ENCODE measurements around the gene ZDHHC11.
"Not testable (repeated sequence)": the region's sequence is repeated elsewhere in the genome, so short reads cannot be mapped to it uniquely, and the experiment has no call there.

ZDHHC11 gene

DNA sequence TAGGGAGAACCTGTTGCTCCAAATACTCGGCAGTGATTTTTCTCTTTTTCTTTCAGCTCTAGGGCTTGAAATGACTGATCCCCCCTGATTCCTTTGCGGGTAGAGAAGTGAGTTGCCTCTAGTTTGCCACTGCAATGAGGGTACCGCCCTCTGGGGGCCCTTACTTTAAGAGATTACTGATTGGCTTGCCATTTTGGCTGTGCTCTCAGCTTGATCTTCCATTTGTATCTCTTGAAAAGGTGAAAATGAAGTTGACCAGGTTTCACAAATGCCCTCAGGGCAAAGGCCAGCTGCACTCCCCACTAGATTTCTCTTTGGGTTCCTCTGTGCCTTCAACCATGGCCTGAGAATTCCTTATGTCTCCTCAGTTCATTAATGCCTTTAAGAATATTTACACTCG lies 52.8 kb downstream of the ZDHHC11 start:
- DNase-seq, result not testable (repeated sequence)

DNA sequence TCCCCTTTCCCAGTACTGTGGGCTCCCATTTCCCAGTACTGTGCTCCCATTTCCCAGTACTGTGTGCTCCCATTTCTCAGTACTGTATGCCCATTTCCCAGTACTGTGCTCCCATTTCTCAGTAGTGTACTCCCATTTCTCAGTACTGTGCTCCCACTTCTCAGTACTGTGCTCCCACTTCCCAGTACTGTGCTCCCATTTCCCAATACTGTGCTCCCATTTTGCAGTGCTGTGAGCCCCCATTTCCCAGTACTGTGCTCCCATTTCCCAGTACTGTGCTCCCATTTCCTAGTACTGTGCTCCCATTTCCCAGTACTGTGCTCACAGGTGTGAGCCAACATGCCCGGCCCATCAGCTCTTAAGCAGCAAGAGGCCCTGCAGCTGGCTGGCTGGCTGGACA lies 54.9 kb downstream of the ZDHHC11 start:
- DNase-seq, result not testable (repeated sequence)

DNA sequence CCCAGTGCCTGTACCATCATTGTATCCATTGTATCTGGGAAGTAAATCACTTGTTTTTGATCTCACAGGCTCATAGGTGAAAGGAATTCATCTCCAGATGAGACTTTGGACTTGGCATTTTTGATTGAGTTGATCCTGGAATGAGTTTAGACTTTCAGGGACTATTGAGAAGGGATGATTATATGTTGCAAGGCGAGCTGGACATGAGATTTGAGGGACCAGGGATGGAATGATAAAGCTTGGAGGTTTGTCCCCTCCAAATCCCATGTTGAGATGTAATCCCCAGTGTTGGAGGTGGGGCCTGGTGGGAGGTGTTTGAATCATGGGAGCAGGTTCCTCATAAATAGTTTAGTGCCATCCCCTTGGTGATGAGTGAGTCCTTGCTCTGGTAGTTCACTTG lies 55.8 kb downstream of the ZDHHC11 start:
- not testable (repeated sequence) for DNase-seq

DNA sequence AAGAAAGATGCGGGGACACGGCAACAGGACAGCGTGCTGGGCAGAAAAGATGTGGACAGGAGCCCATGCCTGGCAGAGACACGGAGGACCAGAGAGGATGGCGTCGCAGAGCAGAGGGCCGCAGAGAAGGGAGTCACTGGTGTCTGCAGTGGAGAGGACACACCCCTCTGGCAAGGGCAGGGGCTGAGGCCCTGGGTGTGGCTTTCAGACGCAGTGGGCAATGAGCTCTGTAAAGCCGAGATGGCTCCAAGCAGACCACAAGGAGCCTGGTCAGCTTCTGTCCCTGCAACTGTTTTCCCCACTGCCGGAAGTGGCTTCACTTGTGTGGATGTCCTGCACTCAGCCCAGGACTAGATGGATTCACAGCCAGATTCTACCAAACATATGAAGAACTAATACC lies 62.1 kb downstream of the ZDHHC11 start:
- not testable (repeated sequence) for DNase-seq

DNA sequence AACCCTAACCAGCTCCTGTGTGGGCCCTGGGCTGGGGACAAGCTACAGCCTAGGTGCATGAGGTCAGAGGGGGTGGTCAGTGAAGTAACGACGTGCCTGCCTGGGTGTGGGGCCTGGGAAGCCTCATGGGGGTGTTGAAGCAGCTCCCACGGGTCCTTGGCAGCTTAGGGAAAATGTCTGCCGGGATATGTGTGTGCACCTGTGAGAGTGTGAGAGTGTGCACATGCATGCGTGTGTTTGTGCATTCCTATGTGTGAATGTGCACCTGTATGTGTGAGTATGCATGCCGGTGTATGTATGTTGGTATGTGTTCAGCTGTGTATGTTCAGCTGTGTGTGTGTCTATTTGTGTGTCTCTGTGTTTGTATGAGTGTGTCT lies 62.9 kb downstream of the ZDHHC11 start:
- not testable (repeated sequence) for DNase-seq

DNA sequence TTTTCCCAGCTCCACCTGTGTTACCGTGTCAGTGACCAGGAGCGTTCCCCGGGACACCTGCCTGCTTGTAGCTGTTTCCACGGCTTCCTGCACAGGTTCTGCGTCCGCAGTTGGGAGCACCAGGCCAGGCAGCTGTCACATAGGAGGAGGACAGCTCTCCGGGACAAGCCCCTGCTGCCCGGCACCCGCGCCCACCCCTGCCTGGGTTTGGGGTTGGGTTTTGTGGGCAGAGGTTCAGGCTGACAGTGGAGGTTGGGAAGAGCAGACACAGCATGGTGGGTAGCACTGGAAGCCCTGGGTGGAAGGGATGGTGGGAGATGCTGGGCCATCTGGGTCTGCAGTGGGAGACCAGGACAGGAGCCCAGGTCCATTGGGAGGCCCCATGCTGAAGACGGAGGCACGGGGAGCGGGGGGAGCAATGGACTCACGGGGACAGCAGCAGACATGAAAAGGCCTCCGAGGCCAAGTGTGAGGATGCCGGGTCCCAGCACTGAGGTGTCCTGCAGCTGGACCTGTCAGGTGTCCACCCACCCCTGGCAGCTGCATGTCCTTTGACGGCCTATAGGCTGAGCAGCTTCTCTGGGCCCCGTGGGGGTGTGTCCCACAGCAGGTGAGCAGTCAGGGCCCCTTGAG lies 63.4 kb downstream of the ZDHHC11 start:
- DNase-seq, result not testable (repeated sequence)

DNA sequence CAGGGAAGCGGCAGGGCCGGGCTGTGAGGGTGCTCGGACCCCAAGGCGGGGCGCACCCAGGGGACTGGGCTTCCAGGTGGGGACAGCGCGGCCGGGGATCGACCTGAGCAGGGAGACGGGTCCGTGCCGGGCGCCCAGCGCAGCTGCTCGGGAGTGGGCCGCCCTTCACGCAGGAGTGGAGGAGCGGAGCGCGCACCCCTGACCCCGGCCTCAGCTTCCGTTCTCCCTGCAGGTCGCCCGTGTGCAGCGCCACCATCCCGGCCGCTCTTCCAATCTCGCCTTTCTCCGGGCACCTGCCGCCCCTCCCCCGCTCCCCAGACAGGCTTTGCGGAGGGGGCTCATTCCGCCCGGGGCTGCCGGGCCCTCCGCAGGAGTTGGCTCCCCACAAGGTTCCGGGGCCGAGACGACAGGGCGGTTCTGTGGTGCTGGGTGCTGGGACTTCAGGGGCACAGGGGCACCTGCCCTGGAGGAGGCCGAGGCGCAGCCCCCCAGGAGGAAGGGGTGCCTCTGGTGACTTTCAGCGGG lies 65.5 kb downstream of the ZDHHC11 start:
- not testable (repeated sequence) for DNase-seq

DNA sequence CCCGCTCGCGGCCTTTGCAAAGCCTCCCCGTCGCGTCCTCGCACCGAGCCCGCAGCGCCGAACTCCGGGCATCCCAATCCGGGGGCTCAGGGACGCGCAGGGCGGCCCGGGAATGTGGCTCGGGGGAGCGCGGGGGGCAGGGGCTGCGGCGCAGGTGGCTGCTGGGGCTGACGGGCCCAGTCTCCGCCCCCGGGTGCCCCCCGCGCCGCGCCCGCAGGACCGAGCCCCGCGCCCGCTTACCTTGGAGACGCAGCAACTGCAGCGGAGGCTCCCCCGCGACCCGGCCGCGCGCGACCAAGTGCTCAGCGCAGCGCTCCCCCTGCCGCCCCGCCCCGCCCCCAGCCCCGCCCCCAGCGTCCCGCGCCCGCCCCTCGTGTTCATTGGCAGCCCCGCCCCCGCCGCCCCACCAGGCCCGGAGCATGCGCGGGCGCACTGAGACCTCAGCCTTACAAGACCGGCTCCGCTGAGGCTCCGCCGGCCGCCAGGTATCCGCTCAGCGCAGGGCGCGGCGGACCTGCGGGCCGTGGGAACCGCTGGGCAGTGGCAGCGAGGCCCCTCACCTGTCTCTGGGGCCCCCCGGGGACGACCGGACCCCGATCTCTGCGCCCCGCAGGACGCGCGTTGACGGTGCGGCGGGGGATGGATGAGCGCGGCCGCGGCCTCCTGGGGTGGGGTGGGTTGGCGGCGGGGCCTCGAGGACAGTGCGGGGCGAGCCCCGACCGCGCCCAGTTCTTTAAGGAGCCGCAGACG lies 66.2 kb downstream of the ZDHHC11 start, which contains the start of gene ZDHHC11B:
Gene ZDHHC11B, minus strand, starts transcription at position 302 of the 750 bp plus-strand sequence. CDS start 17,810 bp downstream, outside the sequence.
- peak; percentile 92 to 94 for DNase-seq

DNA sequence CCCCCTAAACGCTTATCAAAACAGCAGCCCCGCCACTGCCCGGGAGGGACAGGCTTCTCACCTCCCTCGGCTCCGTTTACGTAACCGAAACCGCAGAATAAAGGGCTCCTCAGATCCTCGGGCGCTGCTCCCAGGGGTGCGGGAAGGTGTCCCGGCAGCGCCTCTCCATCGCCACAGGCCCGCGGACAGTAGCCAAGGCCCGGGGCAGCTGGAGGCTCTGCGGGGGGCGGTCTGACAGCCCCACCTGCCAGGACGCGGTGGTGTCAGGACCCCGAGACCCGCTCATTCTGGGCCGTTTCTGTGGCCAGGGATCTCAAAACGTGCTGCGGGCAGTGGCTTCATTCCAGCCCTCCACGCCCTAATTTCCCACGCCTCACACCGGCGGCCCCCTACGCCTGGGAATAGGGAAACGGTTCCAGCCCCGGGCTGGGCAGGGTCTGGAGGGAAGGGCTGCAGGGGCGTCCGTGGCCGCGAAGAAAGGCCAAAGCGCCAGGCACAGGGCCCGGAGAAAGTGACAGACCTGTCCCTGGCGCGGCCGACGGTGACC lies 66.8 kb downstream of the ZDHHC11 start:
- DNase-seq, result peak in 1 of 2 donors; percentile 24

DNA sequence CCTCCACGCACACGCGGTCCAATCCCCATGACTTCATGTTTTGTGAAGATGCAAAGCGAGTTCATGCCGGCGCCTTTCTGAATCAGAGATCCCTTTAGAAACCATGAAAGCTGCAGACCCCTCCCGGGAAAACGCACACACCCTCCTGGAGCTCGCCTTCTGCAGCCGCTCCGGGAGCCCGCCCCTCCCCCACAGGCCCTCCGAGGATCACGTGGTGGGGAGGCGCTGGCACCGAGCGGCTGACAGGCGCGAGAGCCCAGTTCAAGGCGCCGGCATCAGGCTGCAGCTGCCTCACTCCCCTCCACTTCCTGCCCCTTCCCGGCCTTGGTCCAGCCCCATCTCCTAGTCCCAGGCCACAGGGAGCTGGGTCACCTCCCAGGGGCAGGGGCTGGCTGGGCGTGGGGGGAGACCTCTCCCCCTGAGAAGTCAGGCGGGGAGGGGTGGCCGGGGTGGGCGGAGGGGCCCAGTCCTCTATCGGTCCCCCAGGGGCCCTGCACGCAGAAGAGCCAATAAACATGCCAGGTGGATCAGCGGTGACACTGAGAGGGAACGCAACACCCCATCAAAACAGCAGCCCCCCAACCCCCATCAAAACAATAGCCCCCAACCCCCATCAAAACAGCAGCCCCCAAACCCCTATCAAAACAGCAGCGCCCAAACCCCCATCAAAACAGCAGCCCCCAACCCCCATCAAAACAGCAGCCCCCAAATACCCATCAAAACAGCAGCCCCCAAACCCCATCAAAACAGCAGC lies 67.6 kb downstream of the ZDHHC11 start:
- not testable (repeated sequence) for DNase-seq

DNA sequence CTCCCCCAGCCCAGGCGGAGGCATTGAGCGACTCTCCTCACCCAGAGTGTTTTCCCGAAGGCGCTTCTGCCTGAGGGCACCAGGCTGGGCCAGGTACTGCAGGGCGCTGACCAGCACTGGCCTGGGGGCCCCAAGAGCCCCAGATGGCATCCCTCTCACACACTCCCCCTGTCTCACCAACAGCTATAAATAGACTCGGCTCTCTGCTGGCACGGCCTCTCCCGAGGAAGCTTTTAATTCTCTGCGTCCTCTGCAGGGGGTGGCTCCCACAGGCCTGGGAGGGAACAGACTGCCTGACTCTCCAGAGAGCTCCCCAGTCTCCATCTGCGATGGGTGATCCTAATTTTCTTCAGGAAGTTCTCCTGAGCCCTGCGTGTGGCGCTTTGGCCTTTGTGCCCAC lies 68.4 kb downstream of the ZDHHC11 start:
- DNase-seq, result not testable (repeated sequence)

DNA sequence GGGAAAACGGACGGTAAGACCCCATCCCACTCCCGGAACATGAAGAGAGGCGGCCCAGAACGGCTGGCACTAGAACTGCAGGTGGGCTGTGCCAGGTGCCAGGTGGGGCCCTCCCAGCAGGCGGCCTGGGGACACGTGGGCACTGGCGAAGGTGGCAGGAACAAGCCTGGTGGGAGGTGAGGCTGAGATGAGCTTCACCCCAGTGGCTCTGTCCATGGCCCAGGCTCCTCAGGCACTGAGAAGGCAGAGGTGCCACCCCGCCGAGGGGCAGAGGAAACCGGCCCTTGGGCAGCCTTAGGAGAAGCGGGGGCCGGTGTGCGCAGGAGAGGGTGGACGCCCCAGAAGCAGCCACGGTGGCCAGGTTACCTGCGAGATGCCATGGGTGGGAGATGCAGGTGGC lies 70.2 kb downstream of the ZDHHC11 start:
- DNase-seq, result not testable (repeated sequence)

DNA sequence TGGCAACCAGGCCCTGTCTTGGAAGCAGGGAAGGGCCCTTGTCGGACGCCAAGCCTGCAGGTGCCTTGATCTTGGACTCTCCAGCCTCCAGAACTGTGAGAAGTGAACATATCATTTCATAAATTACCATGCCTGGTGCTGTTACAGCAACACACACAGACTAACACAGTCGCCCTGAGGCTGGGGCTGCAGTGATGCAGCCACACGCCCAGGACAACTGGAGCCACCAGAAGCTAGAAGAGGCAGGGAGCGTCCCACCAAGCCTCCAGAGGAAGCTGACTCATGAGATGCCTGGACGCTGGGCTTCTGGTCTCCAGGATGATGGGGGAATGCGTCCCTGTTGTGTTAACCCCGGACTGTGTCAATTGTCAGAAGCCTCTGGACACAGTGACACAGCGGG lies 71.8 kb downstream of the ZDHHC11 start:
- not testable (repeated sequence) for DNase-seq

DNA sequence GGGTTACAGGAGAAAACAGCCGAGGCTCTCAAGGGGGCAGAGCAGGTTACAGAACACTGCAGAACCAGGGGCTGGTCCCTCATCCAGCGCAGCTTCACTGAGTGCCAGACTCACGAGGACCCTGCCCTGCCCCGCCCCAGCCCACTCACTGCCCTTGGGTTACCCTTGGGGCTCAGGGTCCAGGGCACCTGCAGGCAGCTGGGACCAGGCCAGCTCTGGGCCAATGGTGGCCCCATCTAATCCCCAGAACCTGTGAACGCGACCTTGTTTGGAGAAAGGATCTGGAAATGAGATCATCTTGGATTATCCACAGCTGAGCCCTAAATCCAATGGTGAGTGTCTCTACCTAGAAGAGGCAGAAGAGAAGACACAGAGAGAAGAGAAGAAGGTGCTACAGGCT lies 72.4 kb downstream of the ZDHHC11 start:
- DNase-seq, result not testable (repeated sequence)

DNA sequence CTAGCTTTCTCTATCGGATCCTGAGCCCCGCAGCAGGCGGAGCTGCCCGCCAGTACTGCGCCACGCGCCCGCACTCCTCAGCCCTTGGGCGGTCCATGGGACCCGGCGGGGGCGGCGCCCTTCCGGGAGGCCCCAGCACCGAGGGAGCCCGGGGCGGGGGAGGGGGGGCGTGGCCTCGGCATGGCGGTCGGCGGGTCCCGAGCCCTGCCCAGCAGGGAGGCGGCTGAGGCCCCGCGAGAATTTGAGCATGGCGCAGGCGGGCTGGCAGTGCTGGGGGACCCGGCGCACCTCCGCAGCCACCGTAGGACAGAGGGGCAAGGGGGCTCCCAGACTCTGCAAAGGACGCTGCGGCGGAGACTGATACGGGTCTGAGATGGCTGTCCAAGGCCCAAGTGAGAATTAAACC lies 73.0 kb downstream of the ZDHHC11 start:
- no peak for DNase-seq

DNA sequence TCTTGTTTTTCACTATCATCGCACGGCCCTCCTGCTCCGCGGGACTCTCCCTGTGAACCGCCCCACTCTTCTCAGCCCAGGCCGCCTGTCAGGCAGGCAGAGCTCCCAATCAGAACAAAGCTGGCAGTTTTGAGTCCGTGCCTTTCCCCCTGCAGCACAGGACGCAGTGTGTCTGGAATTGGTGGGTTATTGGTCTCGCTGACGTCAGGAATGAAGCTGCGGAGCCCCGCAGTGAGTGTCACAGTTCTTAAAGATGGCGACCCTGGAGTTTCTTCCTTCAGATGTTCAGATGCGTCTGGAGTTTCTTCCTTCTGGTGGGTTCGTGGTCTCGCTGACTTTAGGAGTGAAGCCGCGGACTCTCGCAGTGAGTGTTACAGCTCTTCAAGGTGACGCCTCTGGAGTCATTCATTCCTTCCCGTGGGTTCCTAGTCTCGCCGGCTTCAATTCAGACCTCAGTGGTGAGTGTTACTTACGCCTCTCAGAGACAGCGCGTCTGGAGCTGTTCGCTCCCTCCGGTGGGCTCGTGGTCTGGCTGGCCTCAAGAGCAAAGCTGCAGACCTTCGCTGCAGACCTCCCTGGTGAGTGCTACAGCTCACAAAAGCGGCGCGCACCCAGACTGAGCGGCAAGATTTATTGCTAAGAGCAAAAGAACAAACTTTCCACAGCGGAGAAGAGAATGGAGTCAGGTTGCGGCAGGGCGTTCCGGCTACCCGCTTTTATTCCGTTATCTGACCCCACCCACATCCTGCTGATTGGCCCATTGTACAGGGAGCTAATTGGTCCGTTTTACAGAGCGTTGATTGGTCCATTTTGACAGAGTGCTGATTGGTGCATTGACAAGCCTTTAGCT lies 73.7 kb downstream of the ZDHHC11 start:
- DNase-seq, result no peak

DNA sequence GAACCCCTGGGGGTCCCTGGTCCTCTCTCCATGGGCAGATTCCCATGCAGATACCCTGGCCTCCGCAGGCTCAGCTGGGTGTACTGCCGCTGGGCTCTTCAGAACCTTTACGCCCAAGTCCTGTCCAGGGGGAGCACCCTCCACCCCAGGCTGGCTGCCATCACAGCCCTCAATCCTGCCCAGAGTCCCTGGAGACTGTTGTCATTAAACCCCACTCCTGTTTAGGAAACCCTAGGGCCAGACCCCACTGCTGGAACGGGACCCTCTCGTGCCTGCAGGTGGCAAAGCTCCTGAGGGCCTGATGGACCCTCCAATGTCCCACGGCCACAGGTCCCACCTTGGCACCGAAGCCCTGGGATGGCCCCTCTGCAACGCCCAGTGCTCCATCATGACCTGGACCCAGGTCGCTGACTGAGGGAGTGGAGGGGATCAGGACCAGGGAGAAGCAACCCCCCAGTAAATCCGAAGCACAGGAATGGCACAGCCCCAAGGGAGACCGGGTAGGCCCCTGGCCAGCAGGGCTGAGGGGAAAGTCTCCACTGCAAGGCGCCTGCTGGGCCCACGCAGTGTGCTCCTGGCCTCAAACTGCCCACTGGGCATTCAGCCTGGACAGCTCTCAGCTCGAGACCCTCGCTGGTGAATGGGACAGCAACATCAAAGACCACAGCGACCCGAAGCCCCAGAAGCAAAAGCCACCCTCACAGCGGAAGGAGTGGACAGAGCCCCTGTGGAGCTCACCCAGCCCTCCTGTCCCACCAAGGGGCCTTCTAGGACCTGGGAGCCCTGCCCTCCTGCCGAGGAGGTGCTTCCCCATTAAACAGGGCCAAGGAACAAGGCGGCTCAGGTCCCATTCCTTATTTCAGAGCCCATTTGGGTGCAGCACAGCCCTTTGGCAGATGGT lies 74.6 kb downstream of the ZDHHC11 start:
- no peak for DNase-seq

DNA sequence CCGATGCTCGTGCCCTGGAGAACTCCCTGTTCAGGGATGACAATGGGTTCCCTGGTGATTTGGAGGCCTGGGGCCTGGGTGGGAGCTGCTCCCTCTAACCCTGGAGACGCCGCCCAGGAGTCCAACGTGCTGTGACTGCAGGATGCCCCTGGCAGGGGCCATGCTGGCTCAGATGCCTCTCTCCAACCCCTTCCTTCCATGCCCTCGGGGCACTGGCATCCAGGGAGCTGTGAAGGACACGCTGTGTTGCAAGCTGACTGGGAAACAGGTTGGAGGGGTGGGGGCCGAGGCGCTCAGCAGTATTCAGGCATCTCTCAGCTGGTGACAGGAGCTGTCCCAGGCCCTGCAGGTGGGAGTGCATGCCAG lies 75.2 kb downstream of the ZDHHC11 start:
- not testable (repeated sequence) for DNase-seq

DNA sequence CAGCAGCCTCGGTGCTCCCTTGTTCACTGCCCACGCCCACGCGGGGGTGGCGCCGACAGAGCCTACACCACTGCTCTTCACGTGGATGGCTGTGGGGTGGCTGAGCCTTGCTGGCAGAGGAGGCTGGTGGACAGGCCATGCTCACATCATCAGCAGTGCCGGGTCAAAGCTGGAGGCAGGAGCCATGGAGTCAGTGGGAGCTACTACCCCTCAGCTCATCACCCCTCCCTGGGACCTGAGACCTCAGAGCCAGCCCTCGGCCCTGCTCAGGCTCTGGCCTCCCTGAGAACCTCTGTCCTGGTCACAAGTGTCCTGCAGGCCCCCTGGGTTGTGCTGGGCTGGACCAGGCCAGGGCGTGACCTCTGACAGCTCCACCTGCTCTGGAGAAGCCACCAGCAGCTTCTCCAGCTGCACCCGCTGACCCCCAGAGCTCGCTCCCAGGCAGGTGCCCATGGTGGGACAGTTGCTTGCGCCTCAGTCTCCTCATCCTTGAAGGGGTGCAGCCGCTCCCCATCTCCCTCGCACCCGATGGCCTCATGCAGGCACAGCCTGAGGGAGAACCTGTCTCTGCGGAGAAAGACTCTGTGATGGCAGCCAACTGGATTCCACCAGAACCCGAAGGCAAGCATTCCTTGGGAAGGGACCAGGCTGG lies 75.8 kb downstream of the ZDHHC11 start:
- DNase-seq, result not testable (repeated sequence)

DNA sequence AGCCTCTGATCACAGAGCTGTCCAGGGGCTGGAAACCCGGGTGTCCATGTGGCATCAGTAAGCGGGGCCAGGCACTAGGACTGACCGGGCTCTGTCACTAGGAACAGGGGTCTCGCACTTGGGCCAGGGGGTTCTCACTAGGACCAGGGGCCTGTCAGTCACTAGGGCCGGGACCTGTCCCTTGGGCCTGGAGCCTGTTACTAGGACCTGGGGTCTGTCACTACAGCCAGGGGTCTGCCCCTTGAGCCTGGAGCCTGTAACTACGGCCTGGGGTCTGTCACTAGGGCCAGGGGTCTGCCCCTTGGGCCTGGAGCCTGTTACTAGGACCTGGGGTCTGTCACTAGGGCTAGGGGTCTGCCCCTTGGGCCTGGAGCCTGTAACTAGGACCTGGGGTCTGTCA lies 76.5 kb downstream of the ZDHHC11 start:
- not testable (repeated sequence) for DNase-seq

Measured in stimulated activated CD4-positive, alpha-beta T cell treated with anti-CD3 and anti-CD28 coated beads, Interleukin-2, amount 100 ng/mL, for 48 hours (primary cell).